IMR-90 (cell line): Measurements from ENCODE around the gene CSGALNACT2. TPM values are rescaled to one million over a fixed set of nuclear protein-coding genes. Genes with fewer than 3 reads are reported as not detected.

ENCODE experiments used
- ATAC-seq: fragments of 200-7000 bp; cut with Tn5 transposase; 2 replicates; pipeline ENCODE4 v1.9.1; 2020; ENCODE audit warnings: low read depth, mild to moderate bottlenecking, moderate library complexity
- BruUV-seq: library from RNA; stranded (reverse); fragments of 400-500 nt; replicated peaks from 2 replicates; lab custom pipeline; 2021; lab: Mats Ljungman, UMichigan
- CTCF ChIA-PET: fragments of 300-600 bp; formaldehyde crosslinking; extraction: SDS; loops from one replicate; lab custom pipeline; 2021; ENCODE audit warnings: antibody characterized with exemption; lab: Yijun Ruan, JAX
- POLR2A ChIA-PET: fragments of 300-600 bp; sonication (Branson Sonifier 250); formaldehyde crosslinking; loops from one replicate; lab custom pipeline; 2022; ENCODE audit warnings: antibody characterized with exemption; ENCODE audit not compliant: unreplicated experiment; lab: Charles Lee
- DNase-seq: peaks from one replicate; pipeline ENCODE4 v3.0.0; 2013
- H2AFZ ChIP-seq: replicated peaks from 2 replicates; pipeline ENCODE3; 2013; ENCODE audit warnings: low read length, mild to moderate bottlenecking; ENCODE audit not compliant: poor library complexity
- H2AK5ac ChIP-seq: 2 replicates; pipeline ENCODE4 v1.6.1; 2013; ENCODE audit warnings: low read depth, low read length, inconsistent platforms
- H2AK9ac ChIP-seq: replicated peaks from 2 replicates; pipeline ENCODE3; 2013; ENCODE audit warnings: mild to moderate bottlenecking, low read depth, low read length, moderate library complexity; ENCODE audit not compliant: poor library complexity
- H2BK120ac ChIP-seq: 2 replicates; pipeline ENCODE4 v1.6.1; 2013; ENCODE audit warnings: low read depth, low read length, inconsistent platforms
- H2BK15ac ChIP-seq: 3 replicates; pipeline ENCODE4 v1.6.1; 2013; ENCODE audit warnings: low read depth, low read length, inconsistent platforms
- H2BK20ac ChIP-seq: 2 replicates; pipeline ENCODE4 v1.6.1; 2013; ENCODE audit warnings: low read depth, mild to moderate bottlenecking, inconsistent platforms, low read length, moderate library complexity
- H2BK5ac ChIP-seq: 2 replicates; pipeline ENCODE4 v1.6.1; 2013; ENCODE audit warnings: mild to moderate bottlenecking, low read depth, low read length, inconsistent platforms; ENCODE audit not compliant: poor library complexity, severe bottlenecking
- H3K14ac ChIP-seq: replicated peaks from 2 replicates; pipeline ENCODE4 v1.6.1; 2013; ENCODE audit warnings: low read depth, low read length, inconsistent platforms
- H3K18ac ChIP-seq: 2 replicates; pipeline ENCODE4 v1.6.1; 2013; ENCODE audit warnings: low read depth, low read length, control low read depth
- H3K23ac ChIP-seq: 2 replicates; pipeline ENCODE4 v1.6.1; 2013; ENCODE audit warnings: low read depth, low read length, inconsistent platforms
- H3K27ac ChIP-seq: 2 replicates; pipeline ENCODE4 v1.5.1; 2013; ENCODE audit warnings: mild to moderate bottlenecking, control low read depth, low read length; ENCODE audit not compliant: insufficient read depth
- H3K27me3 ChIP-seq: 2 replicates; pipeline ENCODE4 v1.6.1; 2013; ENCODE audit warnings: low read length; ENCODE audit not compliant: control insufficient read depth, insufficient read depth
- H3K36me3 ChIP-seq: 2 replicates; pipeline ENCODE4 v1.6.1; 2013; ENCODE audit warnings: low read length, mixed read lengths; ENCODE audit not compliant: control insufficient read depth, insufficient read depth
- H3K4ac ChIP-seq: 2 replicates; pipeline ENCODE4 v1.6.1; 2013; ENCODE audit warnings: low read depth, low read length, inconsistent platforms
- H3K4me1 ChIP-seq: 2 replicates; pipeline ENCODE4 v1.6.1; 2013; ENCODE audit warnings: low read length, mixed read lengths; ENCODE audit not compliant: control insufficient read depth, insufficient read depth
- H3K4me2 ChIP-seq: 2 replicates; pipeline ENCODE4 v1.6.1; 2013; ENCODE audit warnings: low read depth, mild to moderate bottlenecking, control low read depth, low read length, moderate library complexity
- H3K4me3 ChIP-seq: 2 replicates; pipeline ENCODE4 v1.5.1; 2013; ENCODE audit warnings: low read depth, mild to moderate bottlenecking, control low read depth, low read length, moderate library complexity; ENCODE audit not compliant: insufficient read depth
- H3K56ac ChIP-seq: 2 replicates; pipeline ENCODE4 v1.6.1; 2013; ENCODE audit warnings: low read length, inconsistent platforms; ENCODE audit not compliant: insufficient read depth; ENCODE audit errors: extremely low read depth
- H3K79me1 ChIP-seq, 2 experiments: 2 replicates each; pipeline ENCODE4 v1.6.1; 2013; ENCODE audit warnings: low read length in 2 of 2, inconsistent platforms in 1 of 2, low read depth in 1 of 2
- H3K9ac ChIP-seq: 2 replicates; pipeline ENCODE4 v1.6.1; 2013; ENCODE audit warnings: low read depth, low read length, control low read depth
- H3K9me1 ChIP-seq: 2 replicates; pipeline ENCODE4 v1.6.1; 2013; ENCODE audit warnings: low read length, inconsistent platforms; ENCODE audit not compliant: insufficient read depth
- H3K9me3 ChIP-seq: 2 replicates; pipeline ENCODE4 v1.6.1; 2013; ENCODE audit warnings: low read length; ENCODE audit not compliant: control insufficient read depth, insufficient read depth
- H4K20me1 ChIP-seq: 2 replicates; pipeline ENCODE4 v1.6.1; 2013; ENCODE audit warnings: low read length, inconsistent platforms; ENCODE audit not compliant: insufficient read depth
- H4K5ac ChIP-seq: 2 replicates; pipeline ENCODE4 v1.6.1; 2013; ENCODE audit warnings: mild to moderate bottlenecking, low read depth, low read length, control low read depth
- H4K8ac ChIP-seq, 2 experiments: 2 replicates each; pipeline ENCODE4 v1.6.1; 2013; ENCODE audit warnings: low read depth in 2 of 2, low read length in 2 of 2, control low read depth in 1 of 2, inconsistent platforms in 1 of 2
- H4K91ac ChIP-seq: 2 replicates; pipeline ENCODE4 v1.6.1; 2013; ENCODE audit warnings: low read depth, low read length, inconsistent platforms; ENCODE audit not compliant: insufficient read depth
- BHLHE40 ChIP-seq: fragments of 150-350 bp; IDR thresholded peaks from 2 replicates; pipeline ENCODE4 v1.6.1; 2016; ENCODE audit warnings: mild to moderate bottlenecking, low read depth, low read length
- CEBPB ChIP-seq: IDR thresholded peaks from 2 replicates; pipeline ENCODE4 v1.6.1; 2012; ENCODE audit warnings: low read depth, low read length, improper control_type of control experiment
- POLR2A ChIP-seq: IDR thresholded peaks from 2 replicates; pipeline ENCODE4 v1.6.1; 2012; ENCODE audit warnings: mild to moderate bottlenecking, low read depth, low read length
- RFX5 ChIP-seq: IDR thresholded peaks from 2 replicates; pipeline ENCODE4 v1.8.0; 2012; ENCODE audit warnings: low read depth, mild to moderate bottlenecking, low read length, moderate library complexity
- SMC3 ChIP-seq: fragments of 150-350 bp; IDR thresholded peaks from 2 replicates; pipeline ENCODE4 v1.6.1; 2016; ENCODE audit warnings: low read depth, mild to moderate bottlenecking, antibody characterized with exemption, low read length, moderate library complexity
- WGBS, 2 experiments: methylation state at CpG; one replicate each; pipeline versions ENCODE4 v1.1.5 to v1.1.7; 2013; ENCODE audit warnings: missing lambda C conversion rate in 2 of 2; ENCODE audit not compliant: insufficient read length in 1 of 2; ENCODE audit errors: extremely low coverage in 2 of 2; 5-methylcytosine and 5-hydroxymethylcytosine counted together
- dilution Hi-C: fragments of 300-500 bp; cut with HindIII; formaldehyde crosslinking; loops from one replicate; pipeline ENCODE4 v1.14.3; 2018; ENCODE audit warnings: low sequenced_read_pairs; ENCODE audit not compliant: unreplicated experiment
- in situ Hi-C: fragments of 300-500 bp; cut with MboI; formaldehyde crosslinking; loops from 3 replicates; pipeline ENCODE4 v1.14.3; 2019; ENCODE audit warnings: low sequenced_read_pairs, inconsistent platforms, mixed read lengths
- intact Hi-C: fragments of 100-400 bp; cut with micrococcal nuclease; formaldehyde crosslinking; loops from 2 replicates; pipeline ENCODE4 v1.10.0; 2022
- polyA plus RNA-seq, 3 experiments: library from polyadenylated mRNA; depleted of rRNA; stranded (reverse); fragments of >200 nt; gene quantifications; 2 replicates each; pipeline ENCODE4 v1.2.3, GENCODE V29; 2012; ENCODE audit warnings: low replicate concordance in 1 of 3
- total RNA-seq: library from RNA; depleted of rRNA; stranded (reverse); fragments of >200 nt; gene quantifications from 2 replicates; pipeline ENCODE4 v1.2.3, GENCODE V29; 2012

The CSGALNACT2 gene
- total and polyA plus RNA-seq, 2 of the 4 experiments (the other 2 are of a cell fraction), result 6.5 to 13.1 TPM

DNA sequence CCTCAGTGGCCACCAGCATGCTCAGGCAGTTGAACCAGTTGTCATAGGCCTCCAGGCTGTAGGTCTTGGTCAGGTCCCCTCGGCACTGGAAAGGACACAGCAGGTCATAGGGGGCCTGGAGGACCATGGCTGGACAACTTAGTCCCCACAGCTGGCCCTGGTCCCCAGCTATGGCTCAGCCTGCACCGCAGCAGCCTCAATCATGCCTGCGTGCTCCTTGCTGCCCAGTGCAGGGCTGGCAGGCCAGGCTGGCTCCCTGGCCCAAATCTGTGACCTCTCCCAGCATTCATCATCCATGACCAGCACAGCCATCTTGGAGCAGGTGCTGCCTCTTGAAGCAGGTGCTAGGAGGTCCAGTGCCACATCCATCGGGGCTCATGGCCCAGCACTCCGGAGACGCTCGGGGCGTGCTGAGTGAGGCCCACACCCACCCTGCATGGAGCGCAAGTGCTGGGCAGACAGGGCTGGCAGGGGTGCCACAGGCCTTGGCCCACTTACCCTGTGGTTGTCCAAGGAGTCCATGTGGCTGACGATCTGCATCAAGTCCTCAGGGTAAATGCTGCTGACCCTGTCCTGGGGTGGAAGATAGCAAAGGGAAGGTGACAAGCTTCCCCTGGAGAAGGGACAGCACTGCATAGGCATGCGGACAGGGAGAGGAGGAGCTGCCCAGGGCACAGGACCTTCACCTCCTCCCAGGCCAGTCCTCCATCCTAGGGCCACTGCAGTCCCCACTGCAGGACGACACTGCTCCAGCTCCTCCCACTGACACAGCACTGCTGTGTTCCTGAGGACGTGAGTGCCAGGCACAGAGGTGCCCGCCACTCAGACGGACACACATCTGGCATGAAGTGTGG is 61.7 kb downstream of the CSGALNACT2 start (continued):
- no peak for TF ChIP-seq SMC3

DNA sequence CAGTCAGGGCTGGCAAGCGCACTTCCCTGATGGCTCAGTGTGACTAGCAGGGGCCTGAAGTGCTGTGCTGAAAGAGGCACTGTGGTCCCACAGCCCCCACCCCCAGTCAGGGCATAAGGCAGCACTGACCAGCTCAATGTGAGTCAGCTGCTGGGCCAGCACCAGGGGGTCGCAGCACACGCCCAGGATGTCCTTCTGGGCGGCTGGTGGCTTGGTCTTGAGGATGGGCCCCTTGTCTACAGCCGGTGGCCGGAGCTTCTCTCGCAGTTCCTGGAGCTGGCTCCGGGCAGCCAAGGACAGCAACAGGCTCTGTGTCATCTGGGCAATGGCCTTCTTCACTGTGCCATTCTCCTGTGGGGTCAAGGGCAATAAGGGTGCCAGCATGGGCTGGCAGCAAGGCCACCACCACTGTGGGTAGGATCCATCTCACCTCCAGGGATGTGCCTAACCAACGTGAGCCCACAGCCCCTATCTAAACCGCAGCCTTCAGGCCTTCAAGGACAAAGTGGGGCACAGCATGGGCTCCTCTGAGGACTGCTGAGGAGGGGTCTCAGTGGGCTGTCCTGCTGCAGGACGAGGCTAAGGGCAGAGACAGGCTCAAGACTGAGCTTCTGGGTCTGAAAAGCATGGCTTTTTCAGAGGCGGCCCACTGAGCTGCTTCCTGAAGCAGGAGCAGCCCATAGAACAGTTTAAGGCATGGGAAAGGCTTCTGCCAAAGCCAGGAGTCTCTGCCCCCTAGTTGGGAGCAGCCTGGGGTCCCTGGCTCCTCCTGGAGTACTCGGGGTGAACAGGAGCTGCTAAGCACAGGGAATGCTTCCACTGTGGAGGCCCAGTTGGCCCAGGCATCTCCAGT is 62.5 kb downstream of the CSGALNACT2 start:
- intact Hi-C loops (loop anchor here (10.0 kb wide), 1 partner anchor 144 kb away; no protein-coding TSS in a partner anchor), dilution Hi-C loops (no loop called here), in situ Hi-C loops (no loop called here)
- Histone ChIP-seq H4K91ac (no peak overlapping the region), H2BK120ac (no peak overlapping the region), H3K14ac (no peak overlapping the region), H3K9me3 (no peaks in the 10 kb centered on the region), H3K9ac (no peak overlapping the region), H3K4me2 (no peak overlapping the region), H3K36me3 (no peaks in the 10 kb centered on the region), H2BK20ac (no peak overlapping the region), H2BK15ac (no peak overlapping the region), H3K79me1 (no peaks in the 10 kb centered on the region), H3K27ac (no peak overlapping the region), H3K23ac (no peak overlapping the region), H4K5ac (no peak overlapping the region), H3K56ac (no peak overlapping the region), H2AK5ac (no peak overlapping the region), H2AFZ (no peak overlapping the region), H3K27me3 (no peaks in the 10 kb centered on the region; the same call in 1 of the 2 replicates), H4K8ac (no peak overlapping the region), H3K4me3 (no peak overlapping the region), H3K9me1 (no peaks in the 10 kb centered on the region), H4K20me1 (no peaks in the 10 kb centered on the region; the same call in 1 of the 2 replicates), H3K4ac (no peak overlapping the region), H3K18ac (no peak overlapping the region), H2AK9ac (no peak overlapping the region), H2BK5ac (no peak overlapping the region), H3K4me1 (no peaks in the 10 kb centered on the region; the same call in 1 of the 2 replicates)
- WGBS, 2 experiments, result 94% methylated on average over 7 of the region's 13 CpGs; no CpG with 5 or more reads in 1 of the 2 experiments
- TF ChIP-seq RFX5 (no peak), POLR2A (no peak), CEBPB (no peak), BHLHE40 (no peak)
- DNase-seq (no peak), ATAC-seq (no peak)
- CTCF ChIA-PET, result interaction anchor here (1.1 kb wide), 1 partner anchor 9 kb away, joined by 5 read pairs; no protein-coding TSS in a partner anchor
- POLR2A ChIA-PET, result no interaction called here
- BruUV-seq, result no TSS peak
